Glomerular visceral epithelial cell (primary cell): Measurements from ENCODE around the gene NLE1.
"Not testable (repeated sequence)": the region's sequence is repeated elsewhere in the genome, so short reads cannot be mapped to it uniquely, and the experiment has no call there.

Experiments used
- DNase-seq: peaks from one replicate; pipeline ENCODE4 v3.0.0-alpha.2; 2016; ENCODE audit errors: extremely low spot score

Gene NLE1

DNA sequence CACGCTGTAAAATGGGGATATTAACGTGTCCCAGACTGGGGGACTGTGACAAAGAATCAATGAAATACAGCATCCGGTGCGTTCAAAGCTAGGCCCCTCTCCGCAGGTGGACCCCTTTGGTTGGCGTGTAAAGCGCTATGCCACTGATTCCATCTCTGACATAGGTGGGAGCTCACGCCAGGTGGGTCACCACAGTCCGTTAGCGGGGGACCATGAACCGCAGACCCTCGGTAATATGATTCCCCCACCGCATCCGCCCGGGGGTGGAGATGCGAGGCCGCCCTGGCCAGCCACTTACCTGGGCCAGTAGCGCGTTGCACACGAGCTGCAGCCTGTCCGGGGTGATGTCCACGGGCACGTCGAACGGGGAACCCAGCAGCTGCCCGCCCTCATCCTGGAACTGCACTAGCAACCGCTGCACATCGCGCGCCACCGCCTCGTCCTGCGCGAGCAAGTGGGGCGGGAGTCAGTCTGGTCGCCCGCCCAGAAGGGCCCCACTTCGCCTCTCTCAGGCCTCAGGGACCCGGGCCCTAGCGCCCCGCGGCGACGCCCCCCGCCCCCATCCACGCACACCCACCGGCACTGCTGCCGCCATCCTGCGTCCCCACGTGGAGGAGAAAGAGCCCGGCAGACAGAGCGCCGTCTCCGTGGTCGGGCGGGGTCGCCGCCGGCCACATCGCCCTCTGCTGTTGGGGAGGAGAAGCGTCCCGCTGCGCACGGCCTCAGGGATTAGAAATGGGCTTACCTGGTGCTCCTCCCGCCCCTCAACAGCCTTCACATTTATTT lies at the start of gene NLE1:
NLE1 (minus strand) TSS at position 623 of the 786 bp plus-strand sequence; CDS start at position 595, 28 bp downstream.
- DNase-seq, result peak; percentile 81

GRCh38 chr17:35191001-35191695 lies 49.0 kb upstream of the NLE1 start:
- DNase-seq, result no peak

- DNase-seq, result no peak
These were observed 47.2 kb upstream of the NLE1 start for GRCh38 chr17:35189291-35189690.

DNA sequence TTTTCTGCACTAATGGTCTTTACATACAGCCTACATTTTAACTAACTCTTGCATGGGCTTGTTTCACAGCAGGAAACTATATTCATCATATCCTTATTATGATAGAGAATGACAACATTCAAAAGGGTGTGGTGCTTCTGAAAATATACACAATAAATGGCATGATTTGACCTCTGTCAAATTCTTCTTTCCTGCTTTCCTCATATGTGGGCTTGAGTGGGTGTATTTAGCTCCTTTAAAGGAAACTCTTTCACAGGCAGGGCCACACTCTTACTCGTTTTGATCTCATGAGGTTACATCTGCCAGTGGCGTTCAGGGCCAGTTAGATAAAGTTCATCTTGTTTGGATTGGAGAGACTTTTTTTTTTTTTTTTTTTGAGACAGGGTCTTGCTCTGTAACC lies 46.0 kb upstream of the NLE1 start:
- no peak for DNase-seq

DNA sequence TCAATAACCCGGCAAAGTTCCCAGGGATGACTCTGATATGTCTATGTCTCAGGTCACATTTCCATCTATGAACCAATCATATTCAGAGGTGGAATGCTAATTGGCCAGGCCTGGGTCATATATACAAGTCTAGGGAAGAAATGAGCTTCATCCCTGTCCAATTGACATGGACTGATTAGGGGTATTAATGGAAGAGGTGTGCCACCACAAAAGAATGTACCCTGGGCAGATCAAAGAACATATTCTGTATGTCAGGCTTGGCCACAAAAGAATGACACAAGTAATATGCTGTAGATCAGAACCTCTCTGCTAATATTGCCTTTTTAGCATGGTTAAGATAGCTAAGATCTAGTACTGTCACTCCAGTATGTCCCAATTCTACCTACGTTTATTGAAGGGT lies 45.4 kb upstream of the NLE1 start:
- DNase-seq, result no peak

GRCh38 chr17:35185849-35186248 lies 43.7 kb upstream of the NLE1 start:
- DNase-seq, result no peak

DNA sequence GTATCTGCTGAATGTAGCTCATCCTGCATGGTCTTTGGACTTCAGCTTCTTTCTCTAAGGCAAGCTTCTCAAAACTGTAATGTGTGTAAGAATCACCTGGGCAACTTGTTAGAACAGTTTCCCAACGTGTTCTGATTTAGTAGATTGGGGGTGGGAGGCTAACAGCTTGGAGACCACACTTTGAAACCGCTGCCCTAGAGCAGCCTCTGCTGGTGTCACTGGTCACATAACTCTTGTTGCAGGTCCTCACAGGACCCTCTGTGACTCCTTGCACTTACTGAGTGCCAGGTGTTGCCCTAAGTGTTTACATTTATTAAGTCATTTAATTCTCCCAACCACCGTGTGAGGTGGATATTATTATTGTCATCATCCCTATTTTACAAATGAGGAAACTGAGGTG lies 42.2 kb upstream of the NLE1 start:
- DNase-seq, result no peak

- DNase-seq, result no peak
These were observed 41.2 kb upstream of the NLE1 start for GRCh38 chr17:35183332-35183731.

DNA sequence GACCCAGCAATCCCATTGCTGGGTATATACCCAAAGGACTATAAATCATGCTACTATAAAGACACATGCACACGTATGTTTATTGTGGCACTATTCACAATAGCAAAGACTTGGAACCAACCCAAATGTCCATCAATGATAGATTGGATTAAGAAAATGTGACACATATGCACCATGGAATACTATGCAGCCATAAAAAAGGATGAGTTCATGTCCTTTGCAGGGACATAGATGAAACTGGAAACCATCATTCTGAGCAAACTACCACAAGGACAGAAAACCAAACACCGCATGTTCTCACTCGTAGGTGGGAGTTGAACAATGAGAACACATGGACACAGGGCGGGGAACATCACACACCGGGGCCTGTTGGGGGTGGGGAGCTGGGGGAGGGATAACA lies 37.3 kb upstream of the NLE1 start:
- not testable (repeated sequence) for DNase-seq

- DNase-seq, result no peak
These were observed 34.8 kb upstream of the NLE1 start for GRCh38 chr17:35176897-35177296.

- no peak for DNase-seq
These were observed 33.7 kb upstream of the NLE1 start for GRCh38 chr17:35175638-35176415.

DNA sequence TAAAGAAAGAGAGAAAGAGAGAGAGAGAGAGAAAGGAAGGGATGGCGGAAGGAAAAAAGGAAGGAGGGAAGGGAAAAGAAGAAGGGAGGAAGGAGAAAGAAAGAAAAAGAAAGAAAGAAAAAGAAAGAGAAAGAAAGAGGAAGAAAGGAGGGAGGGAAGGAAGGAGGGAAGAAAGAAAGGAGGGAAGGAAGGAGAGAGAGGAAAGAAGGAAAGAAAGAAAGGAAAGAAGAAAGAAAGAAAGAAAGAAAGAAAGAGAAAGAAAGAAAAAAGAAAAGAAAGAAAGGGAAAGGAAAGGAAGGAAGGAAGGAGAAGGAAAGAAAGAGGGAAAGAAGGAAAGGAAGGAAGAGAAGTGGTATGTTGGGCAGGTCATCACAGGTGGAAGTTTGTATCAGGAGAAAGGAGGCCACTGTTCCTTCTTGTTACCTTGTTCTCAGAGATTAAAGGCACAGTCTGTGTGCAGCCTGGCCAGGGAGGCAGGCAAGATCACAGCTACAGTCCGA lies 32.8 kb upstream of the NLE1 start:
- DNase-seq, result no peak

DNA sequence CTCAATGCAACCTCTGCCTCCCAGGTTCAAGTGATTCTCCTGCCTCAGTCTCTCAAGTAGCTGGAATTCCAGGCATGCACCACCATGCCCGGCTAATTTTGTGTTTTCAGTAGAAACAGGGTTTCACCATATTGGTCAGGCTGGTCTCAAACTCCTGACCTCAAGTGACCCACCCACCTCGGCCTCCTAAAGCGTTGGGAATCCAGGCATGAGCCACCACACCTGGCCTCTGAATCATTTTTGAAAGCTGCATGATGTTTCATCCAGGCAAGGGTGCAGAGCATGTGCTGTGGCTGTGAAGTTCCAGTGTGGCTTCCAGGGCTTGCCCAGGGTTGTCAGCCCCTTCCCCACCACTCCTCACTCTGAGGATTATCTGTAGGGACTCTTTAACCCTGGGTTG lies 30.2 kb upstream of the NLE1 start:
- DNase-seq, result not testable (repeated sequence)

DNA sequence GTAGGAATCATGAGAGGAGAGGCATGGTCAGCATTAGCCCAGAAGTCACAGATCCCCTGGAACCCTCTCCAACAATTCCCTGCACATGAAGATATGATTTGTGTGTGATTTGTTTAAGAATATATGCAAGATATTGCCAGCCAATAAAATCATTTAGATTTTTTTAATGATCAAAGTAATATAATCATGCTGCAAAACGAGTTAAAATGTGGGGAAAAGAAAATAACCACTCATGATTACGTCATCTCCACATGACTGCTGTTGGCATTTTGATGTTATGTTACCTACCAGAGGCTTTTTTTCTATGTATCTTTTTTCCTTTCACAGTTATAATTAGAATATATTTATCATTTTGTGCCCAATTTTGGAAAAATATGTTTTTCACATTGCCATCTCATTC lies 29.7 kb upstream of the NLE1 start:
- no peak for DNase-seq

- no peak for DNase-seq
These were observed 29.1 kb upstream of the NLE1 start for GRCh38 chr17:35170968-35171771.

- DNase-seq, result no peak
These were observed 27.8 kb upstream of the NLE1 start for GRCh38 chr17:35169835-35170363.

- no peak for DNase-seq
These were observed 25.6 kb upstream of the NLE1 start for GRCh38 chr17:35167666-35168065.

DNA sequence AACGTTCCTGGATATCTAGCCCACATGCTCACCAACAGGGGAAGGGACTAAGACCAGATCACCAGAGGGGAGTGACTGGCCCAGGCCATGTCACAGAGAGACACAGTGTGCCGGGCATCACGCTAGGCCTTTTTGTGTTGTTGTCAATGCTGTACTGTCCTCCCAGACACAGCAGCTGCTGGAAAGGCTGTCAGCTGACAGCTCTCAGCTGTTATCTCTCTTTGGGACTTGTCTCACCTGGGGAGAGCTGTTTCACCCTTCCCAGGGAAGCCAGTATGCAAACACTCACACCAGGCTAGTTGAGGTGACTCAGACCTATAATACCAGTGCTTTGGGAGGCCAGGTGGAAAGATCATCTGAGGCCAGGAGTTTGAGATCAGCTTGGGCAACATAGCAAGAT lies 24.9 kb upstream of the NLE1 start:
- DNase-seq, result no peak

GRCh38 chr17:35166526-35166925 lies 24.4 kb upstream of the NLE1 start:
- DNase-seq, result no peak

DNA sequence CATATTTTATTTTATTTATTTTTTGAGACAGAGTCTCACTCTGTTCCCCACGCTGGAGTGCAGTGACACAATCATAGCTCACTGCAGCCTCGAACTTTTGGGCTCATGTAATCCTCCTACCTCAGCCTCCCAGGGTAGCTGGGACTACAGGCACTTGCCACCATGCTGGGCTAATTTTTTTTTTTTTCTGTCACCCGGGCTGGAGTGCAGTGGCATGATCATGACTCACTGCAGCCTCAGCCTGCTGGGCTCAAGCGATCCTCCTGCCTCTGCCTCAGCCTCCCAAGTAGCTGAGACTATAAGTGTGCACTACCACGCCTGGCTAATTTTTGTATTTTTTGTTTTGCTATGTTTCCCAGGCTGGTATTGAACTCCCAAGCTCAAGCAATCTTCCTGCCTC lies 22.6 kb upstream of the NLE1 start:
- no peak for DNase-seq

DNA sequence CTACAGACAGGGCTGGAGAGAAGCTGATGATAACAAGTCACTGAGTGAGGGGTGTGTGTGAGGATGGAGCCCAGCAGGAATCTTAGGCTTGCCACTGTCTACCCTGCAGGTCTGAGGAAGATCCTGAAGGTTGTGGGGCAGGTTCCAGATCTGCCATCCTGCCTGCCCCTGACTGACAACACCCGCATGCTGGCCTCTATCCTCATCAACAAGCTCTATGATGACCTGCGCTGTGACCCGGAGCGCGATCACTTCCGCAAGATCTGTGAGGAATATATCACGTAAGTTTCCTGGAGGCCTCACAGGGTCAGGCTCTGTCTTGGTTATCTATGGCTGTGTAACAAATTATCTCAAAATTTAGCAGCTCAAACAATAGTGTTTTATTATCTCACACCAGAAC lies 21.8 kb upstream of the NLE1 start:
- no peak for DNase-seq
